Neural cell (in vitro differentiated cells): ENCODE results near the gene ENTPD3. TPM values are rescaled to one million over a fixed set of nuclear protein-coding genes. Genes with fewer than 3 reads are reported as not detected.
"Not testable (repeated sequence)": the region's sequence is repeated elsewhere in the genome, so short reads cannot be mapped to it uniquely, and the experiment has no call there.

Experiments used
- H2AFZ ChIP-seq: fragments of 200-600, 300-800 bp; sonication (generic), shearing (Covaris generic); 2 replicates; pipeline ENCODE4 v1.6.0; 2014; ENCODE audit warnings: low read depth, mild to moderate bottlenecking, antibody characterized with exemption, low read length, moderate library complexity
- H3F3A ChIP-seq: fragments of 200-600 bp; shearing (Covaris generic); 2 replicates; pipeline ENCODE4 v1.6.1; 2016; ENCODE audit warnings: mild to moderate bottlenecking, moderate library complexity, mixed read lengths, antibody characterized with exemption, low read length; ENCODE audit not compliant: insufficient read depth, poor library complexity, severe bottlenecking
- H3K27ac ChIP-seq: fragments of 200-600, 300-800 bp; sonication (generic), shearing (Covaris generic); 2 replicates; pipeline ENCODE4 v1.5.1; 2014; ENCODE audit warnings: mild to moderate bottlenecking, low read length, moderate library complexity
- H3K27me3 ChIP-seq: fragments of 300-800, 200-600 bp; sonication (generic), shearing (Covaris generic); 2 replicates; pipeline ENCODE4 v1.6.0; 2014; ENCODE audit warnings: mild to moderate bottlenecking, low read depth, low read length, moderate library complexity; ENCODE audit not compliant: insufficient read depth
- H3K36me3 ChIP-seq: fragments of 300-800, 200-600 bp; sonication (generic), shearing (Covaris generic); 2 replicates; pipeline ENCODE4 v1.5.1; 2014; ENCODE audit warnings: mild to moderate bottlenecking, antibody characterized with exemption, low read length, moderate library complexity; ENCODE audit not compliant: insufficient read depth
- H3K4me2 ChIP-seq: fragments of 300-800, 200-600 bp; sonication (generic), shearing (Covaris generic); 2 replicates; pipeline ENCODE4 v1.6.0; 2014; ENCODE audit warnings: mild to moderate bottlenecking, low read length
- H3K4me3 ChIP-seq: fragments of 300-800, 200-600 bp; sonication (generic), shearing (Covaris generic); 2 replicates; pipeline ENCODE4 v1.5.1; 2014; ENCODE audit warnings: mild to moderate bottlenecking, low read length, moderate library complexity
- H3K79me2 ChIP-seq: fragments of 200-600 bp; shearing (Covaris generic); replicated peaks from 2 replicates; pipeline ENCODE4 v1.6.0; 2014; ENCODE audit warnings: mild to moderate bottlenecking, low read length, moderate library complexity; ENCODE audit not compliant: insufficient read depth
- H3K9ac ChIP-seq: fragments of 300-800, 200-600 bp; sonication (generic), shearing (Covaris generic); 2 replicates; pipeline ENCODE4 v1.6.1; 2016; ENCODE audit warnings: mild to moderate bottlenecking, low read length, mixed read lengths
- H3K9me2 ChIP-seq: fragments of 200-600 bp; shearing (Covaris generic); 2 replicates; pipeline ENCODE4 v1.6.1; 2016; ENCODE audit warnings: mild to moderate bottlenecking, low read length, mixed read lengths; ENCODE audit not compliant: insufficient read depth
- H3K9me3 ChIP-seq: fragments of 200-600, 300-800 bp; sonication (generic), shearing (Covaris generic); 2 replicates; pipeline ENCODE4 v1.6.1; 2016; ENCODE audit warnings: mild to moderate bottlenecking, mixed run types, low read length, moderate library complexity, mixed read lengths
- H4K20me1 ChIP-seq: fragments of 200-600 bp; shearing (Covaris generic); 2 replicates; pipeline ENCODE4 v1.6.1; 2016; ENCODE audit warnings: mild to moderate bottlenecking, mixed run types; ENCODE audit not compliant: insufficient read depth
- CTCF ChIP-seq: fragments of 450-650 bp; IDR thresholded peaks from 2 replicates; pipeline ENCODE4 v1.5.1; 2014; ENCODE audit warnings: antibody characterized with exemption, mild to moderate bottlenecking, moderate library complexity; ENCODE audit not compliant: poor library complexity, severe bottlenecking
- EP300 ChIP-seq: fragments of 450-650 bp; conservative IDR thresholded peaks from 2 replicates; pipeline ENCODE4 v1.6.1; 2014; ENCODE audit warnings: antibody characterized with exemption, mild to moderate bottlenecking, moderate library complexity; ENCODE audit not compliant: poor library complexity, severe bottlenecking
- EZH2 ChIP-seq: fragments of 200-600, 300-800 bp; shearing (Covaris generic), sonication (generic); IDR thresholded peaks from 2 replicates; pipeline ENCODE4 v1.6.1; 2014; ENCODE audit warnings: antibody characterized with exemption, low read length, borderline replicate concordance, mild to moderate bottlenecking; ENCODE audit not compliant: insufficient read depth, poor library complexity, severe bottlenecking
- MXI1 ChIP-seq: fragments of 450-650 bp; conservative IDR thresholded peaks from 2 replicates; pipeline ENCODE4 v1.6.1; 2014; ENCODE audit warnings: antibody characterized with exemption, mild to moderate bottlenecking; ENCODE audit not compliant: poor library complexity, severe bottlenecking
- POLR2AphosphoS5 ChIP-seq: IDR thresholded peaks from 2 replicates; pipeline ENCODE4 v1.6.1; 2012
- RAD21 ChIP-seq: fragments of 450-650 bp; conservative IDR thresholded peaks from 2 replicates; pipeline ENCODE4 v1.6.1; 2014; ENCODE audit warnings: antibody characterized with exemption, mild to moderate bottlenecking, moderate library complexity
- REST ChIP-seq: IDR thresholded peaks from 2 replicates; pipeline ENCODE4 v1.6.1; 2012; ENCODE audit warnings: borderline replicate concordance
- SMC3 ChIP-seq: fragments of 450-650 bp; conservative IDR thresholded peaks from 2 replicates; pipeline ENCODE4 v1.6.1; 2014; ENCODE audit warnings: antibody characterized with exemption, mild to moderate bottlenecking, moderate library complexity; ENCODE audit not compliant: poor library complexity
- TAF1 ChIP-seq: IDR thresholded peaks from 2 replicates; pipeline ENCODE4 v1.6.1; 2012; ENCODE audit warnings: low read depth
- polyA plus RNA-seq: library from polyadenylated mRNA; depleted of rRNA; stranded (reverse); fragments of >200 nt; gene quantifications from 2 replicates; pipeline ENCODE4 v1.2.3, GENCODE V29; 2014

Gene ENTPD3
- polyA plus RNA-seq, 1 donor from 2014 or later: 2.8 TPM

GRCh38 chr3:40456940-40457823, 70.2 kb downstream of the ENTPD3 start, which contains the start of gene RPL14:
Gene RPL14, plus strand, starts transcription at chr3:40457339. Its CDS starts 133 bp downstream, at chr3:40457472.
- peak within 1 kb of the TSS; percentile 93 for H3K4me3 ChIP-seq
- peaks cover 2% of the 10 kb centered on the region for H3F3A ChIP-seq
- H3K27me3 ChIP-seq: no peaks in the 10 kb centered on the region
- no peaks in the 10 kb centered on the region for H4K20me1 ChIP-seq
- H3K36me3 ChIP-seq: no peaks in the 10 kb centered on the region
- H3K27ac ChIP-seq: peak within 1 kb of the TSS; percentile 65
- peak within 1 kb of the TSS; percentile 92 for H3K4me2 ChIP-seq
- TF ChIP-seq EP300: peak; percentile 38
- no peak for TF ChIP-seq EZH2
- TF ChIP-seq CTCF: no peak
- TF ChIP-seq POLR2AphosphoS5: peak; percentile 97
- TF ChIP-seq MXI1: peak; percentile 99
- TF ChIP-seq REST: peak; percentile 83
- no peak for TF ChIP-seq RAD21
- peak; percentile 80 for TF ChIP-seq TAF1
- TF ChIP-seq SMC3: peak; percentile 65
- H3K79me2 ChIP-seq: peaks cover 24% of the 10 kb centered on the region
- no peaks in the 10 kb centered on the region for H3K9me3 ChIP-seq
- peak within 1 kb of the TSS; percentile 89 for H3K9ac ChIP-seq
- H2AFZ ChIP-seq: peak within 1 kb of the TSS; percentile 52
- no peaks in the 10 kb centered on the region for H3K9me2 ChIP-seq

- peaks cover 24% of the 10 kb centered on the region for H3K79me2 ChIP-seq
- no peak overlapping the region for H3K27ac ChIP-seq
- peaks cover 1% of the 10 kb centered on the region for H3F3A ChIP-seq
- H4K20me1 ChIP-seq: no peaks in the 10 kb centered on the region
- no peak overlapping the region for H2AFZ ChIP-seq
- H3K9ac ChIP-seq: peak overlapping the region; percentile 89
- H3K9me2 ChIP-seq: no peaks in the 10 kb centered on the region
- TF ChIP-seq EP300 (no peak), REST (no peak), RAD21 (no peak), CTCF (no peak), EZH2 (no peak), TAF1 (no peak), POLR2AphosphoS5 (no peak), MXI1 (no peak), SMC3 (no peak)
- no peaks in the 10 kb centered on the region for H3K9me3 ChIP-seq
- peak overlapping the region; percentile 92 for H3K4me2 ChIP-seq
- H3K36me3 ChIP-seq: peaks cover under 1% of the 10 kb centered on the region
- H3K4me3 ChIP-seq: peak overlapping the region; percentile 93
- no peaks in the 10 kb centered on the region for H3K27me3 ChIP-seq
These were observed 71.5 kb downstream of the ENTPD3 start for GRCh38 chr3:40458473-40458872.

- not testable (repeated sequence) for H3K9me2 ChIP-seq, H3K9me3 ChIP-seq, H3F3A ChIP-seq, H3K36me3 ChIP-seq, H3K27me3 ChIP-seq, H3K9ac ChIP-seq, H3K27ac ChIP-seq, H4K20me1 ChIP-seq, H3K4me3 ChIP-seq, H2AFZ ChIP-seq, H3K4me2 ChIP-seq
- H3K79me2 ChIP-seq: peaks cover 24% of the 10 kb centered on the region
These were observed 73.5 kb downstream of the ENTPD3 start for GRCh38 chr3:40460481-40460880.
